ENCODE measurements around the gene NR0B2.

NR0B2 gene

DNA sequence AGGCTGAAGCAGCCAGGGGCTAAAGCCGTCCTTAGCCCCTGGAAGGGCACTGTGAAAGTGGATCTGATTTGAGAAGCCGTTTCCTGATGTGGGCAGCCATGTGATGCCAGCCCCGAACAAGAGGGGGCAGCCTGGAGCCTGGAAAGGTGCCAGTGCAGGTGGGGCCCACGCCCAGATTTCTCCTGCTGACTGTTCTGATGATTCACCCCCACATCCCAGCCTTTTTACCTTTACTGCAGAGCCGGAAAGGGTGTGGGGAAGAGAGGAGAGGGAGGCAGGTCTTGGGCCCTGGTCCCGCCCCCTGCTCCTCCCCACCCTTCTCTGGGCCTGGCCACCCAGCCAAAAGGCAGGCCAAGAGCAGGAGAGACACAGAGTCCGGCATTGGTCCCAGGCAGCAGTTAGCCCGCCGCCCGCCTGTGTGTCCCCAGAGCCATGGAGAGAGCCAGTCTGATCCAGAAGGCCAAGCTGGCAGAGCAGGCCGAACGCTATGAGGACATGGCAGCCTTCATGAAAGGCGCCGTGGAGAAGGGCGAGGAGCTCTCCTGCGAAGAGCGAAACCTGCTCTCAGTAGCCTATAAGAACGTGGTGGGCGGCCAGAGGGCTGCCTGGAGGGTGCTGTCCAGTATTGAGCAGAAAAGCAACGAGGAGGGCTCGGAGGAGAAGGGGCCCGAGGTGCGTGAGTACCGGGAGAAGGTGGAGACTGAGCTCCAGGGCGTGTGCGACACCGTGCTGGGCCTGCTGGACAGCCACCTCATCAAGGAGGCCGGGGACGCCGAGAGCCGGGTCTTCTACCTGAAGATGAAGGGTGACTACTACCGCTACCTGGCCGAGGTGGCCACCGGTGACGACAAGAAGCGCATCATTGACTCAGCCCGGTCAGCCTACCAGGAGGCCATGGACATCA lies 50.7 kb downstream of the NR0B2 start, which contains the start of gene SFN:
Gene SFN (plus strand): TSS at position 369 of the 904 bp plus-strand sequence. CDS start 64 bp downstream, at position 433.
- peak; percentile 56 for DNase-seq (ENCODE audit: extremely low spot score)
- TF ChIP-seq ARNT (IDR thresholded peaks at IDR 0.05): no peak
- no peak for TF ChIP-seq ZNF384 (IDR thresholded peaks at IDR 0.05)
- TF ChIP-seq LEF1 (IDR thresholded peaks at IDR 0.05; ENCODE audit: borderline replicate concordance): no peak
- no peak for TF ChIP-seq NFRKB (IDR thresholded peaks at IDR 0.05)
- no peak for TF ChIP-seq FOXA1 (IDR thresholded peaks at IDR 0.05)
- TF ChIP-seq, protein P1, sequence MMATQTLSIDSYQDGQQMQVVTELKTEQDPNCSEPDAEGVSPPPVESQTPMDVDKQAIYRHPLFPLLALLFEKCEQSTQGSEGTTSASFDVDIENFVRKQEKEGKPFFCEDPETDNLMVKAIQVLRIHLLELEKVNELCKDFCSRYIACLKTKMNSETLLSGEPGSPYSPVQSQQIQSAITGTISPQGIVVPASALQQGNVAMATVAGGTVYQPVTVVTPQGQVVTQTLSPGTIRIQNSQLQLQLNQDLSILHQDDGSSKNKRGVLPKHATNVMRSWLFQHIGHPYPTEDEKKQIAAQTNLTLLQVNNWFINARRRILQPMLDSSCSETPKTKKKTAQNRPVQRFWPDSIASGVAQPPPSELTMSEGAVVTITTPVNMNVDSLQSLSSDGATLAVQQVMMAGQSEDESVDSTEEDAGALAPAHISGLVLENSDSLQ (IDR thresholded peaks at IDR 0.05): no peak
- no peak for TF ChIP-seq SUZ12 (IDR thresholded peaks at IDR 0.05)
- POLR2A ChIA-PET: interaction anchor here (1.3 to 3.0 kb wide), 4 partner anchors 8 to 37 kb away, joined by 3 to 26 read pairs (median 4); partner anchors contain the start of gene ZDHHC18
- CTCF ChIA-PET: interaction anchor here (0.6 kb wide), 1 partner anchor 15 kb away, joined by 4 read pairs; no protein-coding TSS in a partner anchor

DNA sequence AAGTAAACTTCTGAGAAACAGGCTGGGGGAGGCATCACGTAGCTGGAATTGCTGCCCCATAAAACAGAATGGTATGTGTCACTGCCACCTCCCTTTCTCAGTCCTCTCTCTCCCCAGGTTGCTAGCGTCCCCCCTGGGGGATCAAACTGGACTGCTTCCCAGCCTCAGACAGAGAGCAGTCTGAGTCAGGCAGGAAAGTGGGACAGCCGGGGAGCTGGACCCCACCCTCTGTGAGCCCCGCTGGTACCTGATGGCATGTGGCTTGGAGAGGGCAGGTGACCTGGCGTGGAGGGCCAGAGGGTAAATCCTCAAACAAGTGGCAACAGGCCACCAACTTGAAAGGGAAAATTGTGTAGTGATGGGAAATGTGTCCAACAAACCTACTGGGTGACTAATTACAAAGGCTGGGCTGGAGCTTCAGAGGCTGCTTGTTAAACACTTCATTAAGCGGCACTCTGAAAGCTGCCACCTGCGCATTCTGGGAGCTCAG lies 51.8 kb downstream of the NR0B2 start:
- POLR2A ChIA-PET: interaction anchor here (0.5 to 0.8 kb wide), 2 partner anchors 9 to 39 kb away, joined by 3 read pairs; partner anchors contain the start of gene GPATCH3
- CTCF ChIA-PET: no interaction called here

More for the DNA sequence above, 51.8 kb downstream of the NR0B2 start:
- DNase-seq (ENCODE audit: extremely low spot score): no peak
- TF ChIP-seq LEF1 (IDR thresholded peaks at IDR 0.05; ENCODE audit: borderline replicate concordance): no peak
- no peak for TF ChIP-seq SUZ12 (IDR thresholded peaks at IDR 0.05)
- TF ChIP-seq, protein P1 (IDR thresholded peaks at IDR 0.05): no peak
- no peak for TF ChIP-seq FOXK2 (IDR thresholded peaks at IDR 0.05)
- no peak for TF ChIP-seq ARNT (IDR thresholded peaks at IDR 0.05)
- TF ChIP-seq BHLHE40 (IDR thresholded peaks at IDR 0.05; ENCODE audit: borderline replicate concordance): no peak
- no peak for TF ChIP-seq HDGF (IDR thresholded peaks at IDR 0.05; ENCODE audit: borderline replicate concordance)
- no peak for TF ChIP-seq ELF4 (IDR thresholded peaks at IDR 0.05)
- no peak for TF ChIP-seq NFRKB (IDR thresholded peaks at IDR 0.05)
- no peak for TF ChIP-seq CTBP1 (IDR thresholded peaks at IDR 0.05; ENCODE audit: borderline replicate concordance)
- no peak for TF ChIP-seq L3MBTL2 (conservative IDR thresholded peaks at IDR 0.05)
- no peak for TF ChIP-seq SP1 (IDR thresholded peaks at IDR 0.05)
- TF ChIP-seq FOXM1 (IDR thresholded peaks at IDR 0.05; ENCODE audit: borderline replicate concordance): no peak
- TF ChIP-seq ZNF384 (IDR thresholded peaks at IDR 0.05): no peak
- TF ChIP-seq TARDBP (IDR thresholded peaks at IDR 0.05): no peak
- no peak for TF ChIP-seq FOXA1 (IDR thresholded peaks at IDR 0.05)

All from HEK293T (cell line).